Measurements from ENCODE around the gene RAB37. TPM values are rescaled to one million over a fixed set of nuclear protein-coding genes. Genes with fewer than 3 reads are reported as not detected.

Gene RAB37
- total RNA-seq, 3 donors from 2014 or later: 0.98 to 2.1 (median 2.0) TPM

DNA sequence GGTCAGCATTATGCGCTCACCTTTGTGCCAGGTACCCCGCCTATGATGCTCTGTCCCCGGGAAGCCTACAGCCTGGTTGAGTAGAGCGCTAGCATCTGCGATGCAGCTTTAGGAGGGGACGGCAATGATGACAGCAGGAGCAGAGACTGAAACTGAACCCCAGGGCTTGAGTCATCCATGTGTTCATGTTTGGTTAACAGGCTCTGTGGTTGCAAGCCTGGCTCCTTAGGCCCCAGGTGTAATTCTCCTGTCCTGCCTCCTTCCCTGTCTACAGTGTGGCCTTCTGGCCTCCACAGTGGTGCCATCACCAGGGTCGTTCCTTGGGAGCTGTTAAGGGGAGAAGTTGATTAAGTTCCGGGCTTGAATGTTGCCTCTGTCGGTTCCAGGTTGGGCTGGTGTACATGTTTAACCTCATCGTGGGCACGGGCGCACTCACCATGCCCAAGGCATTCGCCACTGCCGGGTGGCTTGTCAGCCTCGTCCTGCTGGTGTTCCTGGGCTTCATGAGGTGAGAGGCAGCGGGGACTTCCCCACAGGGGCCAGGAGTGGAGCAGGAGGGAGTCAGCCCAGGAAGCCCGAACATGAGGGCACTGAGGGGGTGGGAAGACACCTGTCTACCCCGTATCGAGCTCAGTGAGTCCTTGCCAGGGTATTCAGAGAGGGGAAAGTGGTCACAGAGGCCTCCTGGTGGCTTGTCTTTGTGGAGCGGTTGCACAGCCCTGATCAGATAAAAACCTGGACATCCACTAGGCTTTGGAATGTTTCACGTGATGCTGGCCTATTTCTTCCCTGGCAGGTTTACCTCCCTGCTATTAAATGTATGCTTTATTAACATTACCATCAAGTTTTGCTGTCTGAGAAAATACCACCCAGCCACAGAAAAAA is 48.3 kb downstream of the RAB37 start:
- no peak overlapping the region for H3K4me3 ChIP-seq
- TF ChIP-seq POLR2AphosphoS5 (IDR thresholded peaks at IDR 0.05) (no peak), POLR2A (IDR thresholded peaks at IDR 0.05) (no peak)
- TF ChIP-seq, protein P1, sequence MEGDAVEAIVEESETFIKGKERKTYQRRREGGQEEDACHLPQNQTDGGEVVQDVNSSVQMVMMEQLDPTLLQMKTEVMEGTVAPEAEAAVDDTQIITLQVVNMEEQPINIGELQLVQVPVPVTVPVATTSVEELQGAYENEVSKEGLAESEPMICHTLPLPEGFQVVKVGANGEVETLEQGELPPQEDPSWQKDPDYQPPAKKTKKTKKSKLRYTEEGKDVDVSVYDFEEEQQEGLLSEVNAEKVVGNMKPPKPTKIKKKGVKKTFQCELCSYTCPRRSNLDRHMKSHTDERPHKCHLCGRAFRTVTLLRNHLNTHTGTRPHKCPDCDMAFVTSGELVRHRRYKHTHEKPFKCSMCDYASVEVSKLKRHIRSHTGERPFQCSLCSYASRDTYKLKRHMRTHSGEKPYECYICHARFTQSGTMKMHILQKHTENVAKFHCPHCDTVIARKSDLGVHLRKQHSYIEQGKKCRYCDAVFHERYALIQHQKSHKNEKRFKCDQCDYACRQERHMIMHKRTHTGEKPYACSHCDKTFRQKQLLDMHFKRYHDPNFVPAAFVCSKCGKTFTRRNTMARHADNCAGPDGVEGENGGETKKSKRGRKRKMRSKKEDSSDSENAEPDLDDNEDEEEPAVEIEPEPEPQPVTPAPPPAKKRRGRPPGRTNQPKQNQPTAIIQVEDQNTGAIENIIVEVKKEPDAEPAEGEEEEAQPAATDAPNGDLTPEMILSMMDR (IDR thresholded peaks at IDR 0.05): no peak
- no peaks in the 10 kb centered on the region for H3K36me3 ChIP-seq
- no peaks in the 10 kb centered on the region for H3K9me3 ChIP-seq
- no peaks in the 10 kb centered on the region for H3K4me1 ChIP-seq
- DNase-seq (ENCODE audit: low spot score in 2 of 2): no peak
- no peak overlapping the region for H3K27ac ChIP-seq
- H3K27me3 ChIP-seq: no peaks in the 10 kb centered on the region
- intact Hi-C loops (cut with DNase I; ENCODE audit: low total_unique reads): no loop called here

DNA sequence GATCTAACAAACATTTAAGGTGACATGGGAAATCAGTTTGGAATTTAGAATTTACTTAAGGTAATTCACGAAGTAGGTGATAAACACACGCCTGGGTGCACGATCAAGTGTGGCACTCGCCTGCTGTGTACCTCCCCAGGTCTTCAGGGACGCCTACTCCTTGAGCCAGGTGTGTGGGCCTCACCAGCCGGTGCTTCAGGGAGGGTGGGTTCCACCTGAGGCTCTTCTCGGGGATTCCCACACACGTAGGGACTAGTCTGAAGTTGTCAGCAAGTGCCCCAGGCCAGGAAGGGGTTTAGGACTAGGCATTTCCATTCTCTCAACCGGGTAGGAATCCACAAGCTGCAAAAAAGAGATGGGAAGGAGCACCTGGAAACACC is 48.9 kb downstream of the RAB37 start:
- H3K4me1 ChIP-seq: no peaks in the 10 kb centered on the region
- no peak overlapping the region for H3K4me3 ChIP-seq
- no peak overlapping the region for H3K27ac ChIP-seq
- intact Hi-C loops (cut with DNase I; ENCODE audit: low total_unique reads): no loop called here
- TF ChIP-seq, protein P1 (IDR thresholded peaks at IDR 0.05): no peak
- TF ChIP-seq POLR2A (IDR thresholded peaks at IDR 0.05) (no peak), POLR2AphosphoS5 (IDR thresholded peaks at IDR 0.05) (no peak)
- H3K27me3 ChIP-seq: no peaks in the 10 kb centered on the region
- no peaks in the 10 kb centered on the region for H3K9me3 ChIP-seq
- H3K36me3 ChIP-seq: no peaks in the 10 kb centered on the region
- DNase-seq (ENCODE audit: low spot score in 2 of 2): no peak

DNA sequence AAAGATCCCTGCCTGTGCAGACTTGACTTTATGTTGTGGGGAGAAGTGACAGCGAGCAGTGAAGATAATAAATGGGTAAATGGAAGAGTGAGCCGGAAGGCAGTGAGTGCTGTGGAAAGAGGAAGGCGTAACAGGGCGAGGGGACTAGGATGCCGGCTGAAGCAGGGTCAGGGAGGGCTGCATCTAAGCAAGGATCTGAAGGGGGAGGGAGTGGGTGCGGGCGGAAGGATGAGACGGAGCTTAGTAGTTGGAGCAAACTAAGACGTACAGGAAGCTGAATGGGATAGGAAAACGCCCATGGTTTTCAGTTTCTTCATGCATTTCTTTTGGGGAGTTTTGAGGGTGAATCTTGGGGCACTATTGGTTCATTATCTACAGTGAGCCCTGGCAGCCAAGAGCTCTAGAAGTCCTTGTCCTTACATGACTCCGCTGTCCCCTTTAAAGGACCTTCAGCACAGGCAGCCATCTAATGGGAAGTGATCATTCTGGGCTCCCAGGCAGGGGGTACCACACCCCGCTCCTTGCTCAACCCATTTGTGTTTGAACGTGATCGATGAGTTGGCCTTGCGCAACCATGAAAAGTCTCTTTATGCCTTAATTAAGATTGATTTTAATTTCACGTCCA is 49.5 kb downstream of the RAB37 start:
- no peaks in the 10 kb centered on the region for H3K9me3 ChIP-seq
- intact Hi-C loops (cut with DNase I; ENCODE audit: low total_unique reads): no loop called here
- no peaks in the 10 kb centered on the region for H3K27me3 ChIP-seq
- TF ChIP-seq POLR2A (IDR thresholded peaks at IDR 0.05): no peak
- H3K4me3 ChIP-seq: no peak overlapping the region
- DNase-seq (ENCODE audit: low spot score in 2 of 2): no peak
- no peaks in the 10 kb centered on the region for H3K36me3 ChIP-seq
- H3K27ac ChIP-seq: no peak overlapping the region
- H3K4me1 ChIP-seq: no peaks in the 10 kb centered on the region

DNA sequence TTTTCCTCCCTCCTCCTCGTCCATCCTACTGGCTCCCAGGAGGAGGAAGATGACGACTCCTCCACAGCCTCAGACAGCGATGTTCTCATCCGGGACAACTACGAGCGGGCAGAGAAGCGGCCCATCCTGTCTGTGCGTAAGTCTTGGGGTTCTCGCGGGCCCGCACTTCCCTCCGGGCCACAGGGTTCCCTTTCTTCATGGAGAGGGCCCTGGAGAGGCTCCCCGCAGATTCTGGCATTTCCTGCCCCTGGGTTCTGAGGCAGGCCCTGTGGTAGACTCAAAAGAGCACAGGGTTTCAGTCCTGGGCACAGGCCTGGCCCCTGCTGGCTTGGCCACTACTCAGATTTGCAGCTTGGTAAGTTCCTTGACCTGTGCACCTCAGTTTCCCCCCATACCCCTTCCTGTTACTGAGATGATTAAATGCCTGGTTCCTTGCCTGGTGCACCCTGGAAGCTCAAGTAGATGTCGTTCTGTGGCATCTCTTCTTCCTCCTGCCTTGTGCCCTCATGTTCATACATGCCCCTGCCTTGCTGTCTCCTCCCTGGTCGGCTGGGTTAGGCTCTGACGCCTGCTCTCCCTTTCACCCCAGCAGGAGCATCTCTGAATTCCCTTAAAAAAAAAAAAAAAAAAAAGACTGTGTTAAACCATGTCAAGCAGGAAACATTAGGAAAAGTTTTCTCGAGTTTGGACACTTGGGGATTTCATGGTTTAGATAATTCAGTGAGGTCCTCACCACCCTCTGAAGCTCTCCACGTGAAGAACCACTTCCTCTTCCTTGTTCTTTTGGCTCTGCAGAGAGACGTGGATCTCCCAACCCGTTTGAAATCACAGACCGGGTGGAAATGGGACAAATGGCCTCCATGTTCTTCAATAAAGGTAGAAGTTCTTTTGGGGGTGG is 53.4 kb downstream of the RAB37 start:
- H3K36me3 ChIP-seq: no peaks in the 10 kb centered on the region
- H3K4me1 ChIP-seq: no peaks in the 10 kb centered on the region
- intact Hi-C loops (cut with DNase I; ENCODE audit: low total_unique reads): loop anchor here (10.0 kb wide), 1 partner anchor 74 kb away; no protein-coding TSS in a partner anchor
- H3K9me3 ChIP-seq: no peaks in the 10 kb centered on the region
- no peaks in the 10 kb centered on the region for H3K27me3 ChIP-seq
- TF ChIP-seq, protein P1 (IDR thresholded peaks at IDR 0.05): no peak
- TF ChIP-seq POLR2AphosphoS5 (IDR thresholded peaks at IDR 0.05): no peak
- no peak for TF ChIP-seq POLR2A (IDR thresholded peaks at IDR 0.05)
- no peak overlapping the region for H3K27ac ChIP-seq
- no peak overlapping the region for H3K4me3 ChIP-seq
- no peak for DNase-seq (ENCODE audit: low spot score in 2 of 2)

DNA sequence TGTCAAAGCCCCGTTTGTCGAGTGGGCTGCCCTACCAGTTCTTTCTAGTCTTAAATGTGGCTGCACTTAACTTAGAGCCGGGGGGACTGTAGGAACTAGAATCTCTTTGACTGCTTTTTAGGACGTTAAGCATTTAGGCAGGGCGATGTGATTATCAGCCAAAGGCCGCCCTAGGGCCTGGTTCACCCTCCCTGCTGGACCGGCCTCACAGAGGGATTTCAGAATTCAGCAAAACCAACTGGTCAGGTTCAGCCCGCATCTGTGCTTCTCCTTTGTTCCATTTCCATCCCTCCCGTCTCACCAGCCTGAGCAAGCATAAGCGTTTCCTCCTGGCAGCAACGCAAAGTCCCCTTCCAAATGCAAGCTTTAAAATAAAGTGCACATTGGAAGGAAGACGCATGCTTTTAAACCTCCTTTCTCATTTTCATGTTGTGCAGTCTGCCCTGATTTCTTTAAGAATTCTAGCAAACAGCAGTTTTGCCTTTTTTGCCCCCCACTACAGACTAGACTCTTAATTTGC is 55.6 kb downstream of the RAB37 start:
- H3K9me3 ChIP-seq: no peaks in the 10 kb centered on the region
- DNase-seq (ENCODE audit: low spot score in 2 of 2): no peak
- intact Hi-C loops (cut with DNase I; ENCODE audit: low total_unique reads): loop anchor here (10.0 kb wide), 1 partner anchor 72 kb away; no protein-coding TSS in a partner anchor
- TF ChIP-seq POLR2A (IDR thresholded peaks at IDR 0.05): no peak
- no peak for TF ChIP-seq POLR2AphosphoS5 (IDR thresholded peaks at IDR 0.05)
- TF ChIP-seq, protein P1 (IDR thresholded peaks at IDR 0.05): no peak
- no peak overlapping the region for H3K27ac ChIP-seq
- no peak overlapping the region for H3K4me3 ChIP-seq
- H3K4me1 ChIP-seq: no peaks in the 10 kb centered on the region
- H3K27me3 ChIP-seq: no peaks in the 10 kb centered on the region
- H3K36me3 ChIP-seq: no peaks in the 10 kb centered on the region
